BE2C (cell line): ENCODE results near the gene ADCK2.

Source experiments
- DNase-seq: peaks from one replicate; pipeline ENCODE4 v3.0.0-alpha.2; 2020
- H3K27me3 ChIP-seq: fragments of 250-450 bp; sonication (Bioruptor Pico); 2 replicates; pipeline ENCODE4 v1.5.1; 2020; ENCODE audit warnings: mild to moderate bottlenecking
- H3K36me3 ChIP-seq: fragments of 250-450 bp; sonication (Bioruptor Pico); 2 replicates; pipeline ENCODE4 v1.5.1; 2020; ENCODE audit warnings: mild to moderate bottlenecking
- H3K4me1 ChIP-seq: fragments of 250-450 bp; sonication (Bioruptor Pico); 2 replicates; pipeline ENCODE4 v1.5.1; 2020
- H3K4me3 ChIP-seq: 2 replicates; pipeline ENCODE4 v1.5.1; 2011; ENCODE audit warnings: low read depth, low read length
- H3K9me3 ChIP-seq: fragments of 250-450 bp; sonication (Bioruptor Pico); 2 replicates; pipeline ENCODE4 v1.5.1; 2020
- TF ChIP-seq, protein P1 (sequence below): IDR thresholded peaks from 2 replicates; pipeline ENCODE4 v1.5.1; 2012; ENCODE audit warnings: mild to moderate bottlenecking, low read depth, low read length

The ADCK2 gene

DNA sequence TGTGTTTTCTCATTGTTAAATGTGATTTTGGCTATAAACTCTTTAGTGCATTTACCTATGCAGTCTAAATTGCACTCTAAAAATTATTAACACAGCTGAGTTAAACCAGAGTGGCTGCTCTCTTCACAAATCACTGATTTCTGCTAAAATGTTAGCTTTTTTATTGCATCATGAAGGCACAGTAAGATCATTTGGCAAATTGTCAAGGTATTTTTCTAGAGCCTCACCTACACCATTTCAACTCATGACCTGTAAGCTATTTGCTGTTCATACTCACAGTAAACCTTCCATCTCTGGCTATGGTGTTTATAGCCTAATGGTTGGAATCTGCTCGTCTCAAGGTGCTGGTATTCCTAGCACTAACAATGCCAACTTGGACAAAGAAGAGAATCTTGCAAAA is 49.5 kb downstream of the ADCK2 start:
- Histone ChIP-seq H3K4me3 (no peak overlapping the region), H3K36me3 (no peaks in the 10 kb centered on the region)
- TF ChIP-seq, protein P1, sequence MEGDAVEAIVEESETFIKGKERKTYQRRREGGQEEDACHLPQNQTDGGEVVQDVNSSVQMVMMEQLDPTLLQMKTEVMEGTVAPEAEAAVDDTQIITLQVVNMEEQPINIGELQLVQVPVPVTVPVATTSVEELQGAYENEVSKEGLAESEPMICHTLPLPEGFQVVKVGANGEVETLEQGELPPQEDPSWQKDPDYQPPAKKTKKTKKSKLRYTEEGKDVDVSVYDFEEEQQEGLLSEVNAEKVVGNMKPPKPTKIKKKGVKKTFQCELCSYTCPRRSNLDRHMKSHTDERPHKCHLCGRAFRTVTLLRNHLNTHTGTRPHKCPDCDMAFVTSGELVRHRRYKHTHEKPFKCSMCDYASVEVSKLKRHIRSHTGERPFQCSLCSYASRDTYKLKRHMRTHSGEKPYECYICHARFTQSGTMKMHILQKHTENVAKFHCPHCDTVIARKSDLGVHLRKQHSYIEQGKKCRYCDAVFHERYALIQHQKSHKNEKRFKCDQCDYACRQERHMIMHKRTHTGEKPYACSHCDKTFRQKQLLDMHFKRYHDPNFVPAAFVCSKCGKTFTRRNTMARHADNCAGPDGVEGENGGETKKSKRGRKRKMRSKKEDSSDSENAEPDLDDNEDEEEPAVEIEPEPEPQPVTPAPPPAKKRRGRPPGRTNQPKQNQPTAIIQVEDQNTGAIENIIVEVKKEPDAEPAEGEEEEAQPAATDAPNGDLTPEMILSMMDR = no peak

DNA sequence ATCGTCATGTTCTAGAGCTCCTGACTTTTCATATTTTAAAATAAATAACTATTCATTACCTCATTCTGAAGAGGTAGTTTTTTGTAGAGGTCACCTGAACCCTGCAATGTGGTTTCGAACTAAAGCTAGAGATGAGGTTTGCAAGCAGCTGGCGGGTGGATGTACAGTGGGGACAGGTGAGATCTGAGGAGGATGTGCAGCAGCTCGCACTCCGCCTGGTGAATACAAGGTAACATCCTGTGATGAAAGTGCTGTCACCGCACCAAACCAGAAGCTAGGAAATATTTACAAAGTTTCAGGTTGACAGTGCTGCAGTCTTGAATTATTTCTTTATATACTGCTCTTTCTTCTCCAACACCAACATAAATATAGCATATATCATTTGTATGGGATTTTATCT is 50.3 kb downstream of the ADCK2 start:
- TF ChIP-seq, protein P1 = no peak
- no peak overlapping the region for H3K4me3 ChIP-seq
- H3K4me1 ChIP-seq = peaks cover 10% of the 10 kb centered on the region
- DNase-seq = no peak
- no peaks in the 10 kb centered on the region for H3K36me3 ChIP-seq
- H3K27me3 ChIP-seq = no peaks in the 10 kb centered on the region
- H3K9me3 ChIP-seq = no peaks in the 10 kb centered on the region

More for the DNA sequence above, 49.5 kb downstream of the ADCK2 start:
- H3K4me1 ChIP-seq = peaks cover 10% of the 10 kb centered on the region
- no peaks in the 10 kb centered on the region for H3K9me3 ChIP-seq
- no peak for DNase-seq
- H3K27me3 ChIP-seq = no peaks in the 10 kb centered on the region

DNA sequence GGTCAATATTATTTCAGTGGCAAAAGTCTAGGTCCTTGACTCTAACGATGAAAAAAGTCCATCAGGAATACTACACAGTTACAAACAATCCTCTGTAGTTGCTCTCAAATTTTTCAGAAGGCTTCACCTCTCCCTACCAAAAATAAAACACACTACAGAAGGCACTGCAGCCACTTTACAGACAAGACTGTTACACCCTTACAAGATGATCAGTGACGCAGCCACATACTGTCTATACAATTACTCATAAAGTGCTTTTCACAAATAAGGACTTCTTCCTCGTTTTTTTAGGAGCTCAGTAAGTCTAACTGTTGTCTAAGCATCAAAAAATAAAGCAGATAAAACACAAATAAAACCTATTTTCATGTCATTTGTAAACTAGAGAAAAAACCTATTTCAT is 50.8 kb downstream of the ADCK2 start:
- Histone ChIP-seq H3K9me3 (no peaks in the 10 kb centered on the region), H3K27me3 (no peaks in the 10 kb centered on the region), H3K4me3 (no peak overlapping the region), H3K36me3 (no peaks in the 10 kb centered on the region), H3K4me1 (peaks cover 10% of the 10 kb centered on the region)
- DNase-seq = no peak
- TF ChIP-seq, protein P1 = no peak

DNA sequence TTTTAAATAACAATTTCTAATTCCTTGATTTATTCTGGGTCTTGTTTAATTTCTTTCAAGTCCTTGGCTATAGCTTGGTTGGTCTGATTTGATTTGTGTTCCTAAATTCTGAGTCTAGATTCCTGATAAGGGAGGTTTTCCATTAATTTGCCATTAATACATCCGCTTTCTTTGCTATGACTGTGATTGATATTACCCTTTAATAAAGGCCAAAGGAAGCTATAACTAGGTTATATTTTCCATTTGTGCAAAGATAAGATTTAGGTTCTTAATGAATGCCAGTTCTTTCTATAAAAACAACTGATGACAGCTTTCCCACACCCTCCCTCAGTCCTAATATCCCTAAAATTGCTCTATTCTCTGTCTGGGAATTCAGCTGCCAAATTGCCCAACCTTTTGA is 52.0 kb downstream of the ADCK2 start:
- H3K4me1 ChIP-seq = peaks cover 10% of the 10 kb centered on the region
- no peak overlapping the region for H3K4me3 ChIP-seq
- no peak for DNase-seq
- H3K27me3 ChIP-seq = no peaks in the 10 kb centered on the region
- no peaks in the 10 kb centered on the region for H3K36me3 ChIP-seq
- no peaks in the 10 kb centered on the region for H3K9me3 ChIP-seq
- TF ChIP-seq, protein P1 = no peak

DNA sequence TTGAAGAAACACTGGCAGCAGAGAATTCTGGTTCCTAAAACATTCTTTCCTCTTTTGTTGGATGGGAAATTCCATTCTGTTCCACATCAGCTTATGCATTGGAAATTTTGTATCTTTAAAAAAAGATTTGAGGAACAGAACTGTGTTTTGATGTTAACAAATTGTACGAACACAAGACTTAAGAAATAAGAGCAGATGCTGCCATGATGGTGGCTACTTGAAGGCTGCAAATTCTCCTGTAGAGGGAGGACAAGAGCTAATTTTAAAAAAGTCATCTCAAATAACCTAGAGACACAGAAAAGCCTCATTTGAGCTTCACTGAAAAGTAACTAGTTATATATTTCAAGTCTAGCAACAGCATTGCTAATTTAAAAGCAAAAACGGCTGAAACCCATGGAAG is 53.5 kb downstream of the ADCK2 start:
- H3K4me3 ChIP-seq = no peak overlapping the region
- no peaks in the 10 kb centered on the region for H3K27me3 ChIP-seq
- no peaks in the 10 kb centered on the region for H3K36me3 ChIP-seq
- TF ChIP-seq, protein P1 = peak; percentile 62
- no peaks in the 10 kb centered on the region for H3K9me3 ChIP-seq
- DNase-seq = no peak
- H3K4me1 ChIP-seq = peaks cover 10% of the 10 kb centered on the region

DNA sequence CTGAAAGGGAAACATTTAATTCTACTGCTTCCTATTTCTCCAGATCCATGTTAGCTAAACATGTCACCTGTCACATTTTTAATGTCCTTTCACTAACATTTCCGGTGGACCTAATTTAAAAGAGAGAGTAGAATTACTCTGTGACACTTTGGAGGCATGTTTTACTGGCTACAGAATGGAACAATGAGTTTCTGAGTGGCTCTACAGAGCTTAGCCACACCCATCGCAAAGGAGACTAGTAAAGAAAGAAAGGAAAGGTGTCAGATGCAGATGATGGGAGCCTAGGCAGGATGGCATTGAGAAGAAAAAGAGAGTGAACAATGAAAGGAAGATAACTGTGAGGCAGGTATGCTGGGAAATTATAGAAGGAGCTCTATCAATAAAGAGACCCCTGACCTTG is 59.7 kb downstream of the ADCK2 start:
- no peaks in the 10 kb centered on the region for H3K27me3 ChIP-seq
- no peak overlapping the region for H3K4me3 ChIP-seq
- no peaks in the 10 kb centered on the region for H3K4me1 ChIP-seq
- no peaks in the 10 kb centered on the region for H3K36me3 ChIP-seq
- TF ChIP-seq, protein P1 = no peak
- no peak for DNase-seq
- no peaks in the 10 kb centered on the region for H3K9me3 ChIP-seq
